ENCODE results near the gene IP6K2. TPM values are rescaled to one million over a fixed set of nuclear protein-coding genes. Genes with fewer than 3 reads are reported as not detected.
A peak's percentile ranks its signal among the peaks of the same experiment; 100 is the strongest.

IP6K2 gene
- total RNA-seq, 2 donors from 2014 or later = 104 to 127 TPM

DNA sequence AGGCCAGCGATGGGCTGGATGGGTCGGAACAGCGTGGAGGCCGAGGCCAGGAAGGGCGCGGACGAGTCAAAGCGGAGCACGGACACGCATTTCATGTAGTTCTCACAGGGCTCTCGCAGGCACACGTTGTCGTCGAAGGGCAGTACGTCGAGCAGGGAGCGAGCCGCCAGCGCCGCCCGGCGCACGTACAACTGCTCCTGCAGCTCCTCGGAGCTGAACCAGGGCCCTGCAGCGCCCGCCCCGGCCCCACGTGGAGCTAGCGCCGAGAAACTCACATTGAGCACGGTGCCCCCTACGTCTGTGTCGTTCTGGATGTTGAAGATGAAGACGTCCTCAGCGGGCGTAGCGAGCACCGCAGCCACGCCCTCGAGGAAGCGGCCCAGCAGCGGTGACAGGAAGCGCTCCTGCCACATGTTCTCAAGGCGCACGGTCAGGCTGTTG is 60.2 kb downstream of the IP6K2 start:
- Mint-ChIP-seq H3K9me3 (no peaks in the 10 kb centered on the region), H3K27me3 (ENCODE audit: insufficient read depth) (peaks cover 31% of the 10 kb centered on the region), H3K4me3 (peak overlapping the region; percentile 46), H3K4me1 (no peaks in the 10 kb centered on the region), H3K36me3 (ENCODE audit: low read depth) (peaks cover 46% of the 10 kb centered on the region), H3K27ac (no peak overlapping the region)
- no peak for DNase-seq
- Histone ChIP-seq H3K36me3 (ENCODE audit: control insufficient read depth, insufficient read depth, low read length) (peaks cover 41% of the 10 kb centered on the region), H3K9me3 (ENCODE audit: control insufficient read depth, low read length) (no peaks in the 10 kb centered on the region), H3K4me3 (ENCODE audit: low read length) (no peak overlapping the region), H3K4me1 (ENCODE audit: control insufficient read depth, insufficient read depth, low read length) (no peaks in the 10 kb centered on the region), H3K27me3 (ENCODE audit: control insufficient read depth, insufficient read depth, low read length, poor library complexity, severe bottlenecking) (no peaks in the 10 kb centered on the region), H3K9ac (ENCODE audit: extremely low read depth, low read length, poor library complexity, severe bottlenecking) (no peak overlapping the region), H3K27ac (ENCODE audit: low read depth, low read length) (no peak overlapping the region)
- TF ChIP-seq, protein P1, sequence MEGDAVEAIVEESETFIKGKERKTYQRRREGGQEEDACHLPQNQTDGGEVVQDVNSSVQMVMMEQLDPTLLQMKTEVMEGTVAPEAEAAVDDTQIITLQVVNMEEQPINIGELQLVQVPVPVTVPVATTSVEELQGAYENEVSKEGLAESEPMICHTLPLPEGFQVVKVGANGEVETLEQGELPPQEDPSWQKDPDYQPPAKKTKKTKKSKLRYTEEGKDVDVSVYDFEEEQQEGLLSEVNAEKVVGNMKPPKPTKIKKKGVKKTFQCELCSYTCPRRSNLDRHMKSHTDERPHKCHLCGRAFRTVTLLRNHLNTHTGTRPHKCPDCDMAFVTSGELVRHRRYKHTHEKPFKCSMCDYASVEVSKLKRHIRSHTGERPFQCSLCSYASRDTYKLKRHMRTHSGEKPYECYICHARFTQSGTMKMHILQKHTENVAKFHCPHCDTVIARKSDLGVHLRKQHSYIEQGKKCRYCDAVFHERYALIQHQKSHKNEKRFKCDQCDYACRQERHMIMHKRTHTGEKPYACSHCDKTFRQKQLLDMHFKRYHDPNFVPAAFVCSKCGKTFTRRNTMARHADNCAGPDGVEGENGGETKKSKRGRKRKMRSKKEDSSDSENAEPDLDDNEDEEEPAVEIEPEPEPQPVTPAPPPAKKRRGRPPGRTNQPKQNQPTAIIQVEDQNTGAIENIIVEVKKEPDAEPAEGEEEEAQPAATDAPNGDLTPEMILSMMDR (conservative IDR thresholded peaks at IDR 0.05) = no peak
- 95 to 98% methylated on average over 44 to 45 of the region's 45 CpGs for WGBS, 2 experiments (ENCODE audit: insufficient coverage in 1 of 2, insufficient read length in 1 of 2)

DNA sequence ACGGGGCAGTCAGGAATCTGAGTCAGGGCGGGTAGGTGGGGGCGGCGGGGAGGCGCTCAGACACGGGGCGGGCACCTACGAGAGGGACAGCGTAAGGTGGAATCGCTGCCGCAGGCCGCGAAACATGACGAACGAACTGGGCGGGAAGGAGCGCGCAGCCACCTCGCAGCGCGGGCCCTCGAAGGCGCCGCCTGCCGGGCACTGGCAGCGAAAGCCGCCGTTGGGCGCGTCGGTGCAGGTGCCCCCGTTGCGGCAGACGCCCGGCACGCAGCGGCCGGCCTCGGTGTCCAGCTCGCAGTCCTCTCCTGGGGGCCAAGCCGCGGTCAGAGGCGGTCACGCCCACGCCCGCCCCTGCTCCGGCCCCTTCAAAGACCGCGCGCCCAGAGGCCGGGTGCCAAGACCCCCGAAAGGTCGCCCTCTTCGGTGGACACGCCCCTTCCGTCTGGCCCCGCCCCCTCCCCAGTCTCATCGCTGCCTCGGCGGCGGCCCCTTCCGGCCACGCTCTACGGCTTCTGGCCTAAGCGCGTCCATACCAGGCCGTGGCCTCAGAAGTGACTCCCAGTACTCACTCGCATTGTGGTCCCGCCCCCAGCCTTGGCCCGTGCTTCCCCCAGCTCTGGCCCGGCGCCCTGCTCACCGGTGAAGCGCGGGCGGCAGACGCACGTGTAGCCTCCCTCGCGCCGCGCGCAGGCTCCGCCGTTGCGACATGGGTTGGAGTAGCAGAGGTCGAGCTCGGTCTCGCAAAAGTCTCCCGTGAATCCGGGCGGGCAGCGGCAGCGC is 60.8 kb downstream of the IP6K2 start:
- H3K27ac ChIP-seq (ENCODE audit: low read depth, low read length) = no peak overlapping the region
- H3K9me3 Mint-ChIP-seq = no peaks in the 10 kb centered on the region
- WGBS, 2 experiments (ENCODE audit: insufficient coverage in 1 of 2, insufficient read length in 1 of 2) = 27 to 51% methylated on average over 53 to 94 of the region's 94 CpGs
- H3K4me1 ChIP-seq (ENCODE audit: control insufficient read depth, insufficient read depth, low read length) = no peaks in the 10 kb centered on the region
- peaks cover 46% of the 10 kb centered on the region for H3K36me3 Mint-ChIP-seq (ENCODE audit: low read depth)
- TF ChIP-seq, protein P1 (conservative IDR thresholded peaks at IDR 0.05) = peak; percentile 89
- no peak overlapping the region for H3K9ac ChIP-seq (ENCODE audit: extremely low read depth, low read length, poor library complexity, severe bottlenecking)
- H3K9me3 ChIP-seq (ENCODE audit: control insufficient read depth, low read length) = no peaks in the 10 kb centered on the region
- DNase-seq = peak; percentile 97
- peak overlapping the region; percentile 46 for H3K4me3 Mint-ChIP-seq
- H3K4me1 Mint-ChIP-seq = no peaks in the 10 kb centered on the region
- peaks cover 41% of the 10 kb centered on the region for H3K36me3 ChIP-seq (ENCODE audit: control insufficient read depth, insufficient read depth, low read length)
- no peak overlapping the region for H3K4me3 ChIP-seq (ENCODE audit: low read length)
- peaks cover 31% of the 10 kb centered on the region for H3K27me3 Mint-ChIP-seq (ENCODE audit: insufficient read depth)
- no peak overlapping the region for H3K27ac Mint-ChIP-seq
- no peaks in the 10 kb centered on the region for H3K27me3 ChIP-seq (ENCODE audit: control insufficient read depth, insufficient read depth, low read length, poor library complexity, severe bottlenecking)

DNA sequence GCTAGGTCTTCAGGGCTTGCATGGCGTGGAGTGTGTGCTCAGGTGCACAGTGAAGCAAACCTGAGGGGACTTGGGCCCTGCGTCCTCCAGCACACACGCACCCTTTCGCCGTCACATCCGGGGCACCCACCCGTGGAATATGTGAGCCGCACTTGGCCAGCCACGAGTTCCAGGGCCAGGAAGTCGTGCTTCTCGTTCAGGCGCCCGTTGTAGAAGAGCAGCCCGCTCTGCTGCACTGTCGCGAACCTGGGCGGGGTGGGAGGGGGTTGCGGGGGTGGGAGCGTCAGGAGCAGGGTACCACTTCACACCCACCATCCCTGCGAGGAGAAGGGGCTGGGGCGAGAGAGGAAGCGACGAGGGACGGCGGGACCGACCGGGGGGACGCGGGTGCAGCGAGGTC is 61.4 kb downstream of the IP6K2 start:
- no peak overlapping the region for H3K27ac Mint-ChIP-seq
- Histone ChIP-seq H3K36me3 (ENCODE audit: control insufficient read depth, insufficient read depth, low read length) (peaks cover 35% of the 10 kb centered on the region), H3K9ac (ENCODE audit: extremely low read depth, low read length, poor library complexity, severe bottlenecking) (no peak overlapping the region), H3K9me3 (ENCODE audit: control insufficient read depth, low read length) (no peaks in the 10 kb centered on the region), H3K27ac (ENCODE audit: low read depth, low read length) (no peak overlapping the region), H3K4me1 (ENCODE audit: control insufficient read depth, insufficient read depth, low read length) (no peaks in the 10 kb centered on the region), H3K27me3 (ENCODE audit: control insufficient read depth, insufficient read depth, low read length, poor library complexity, severe bottlenecking) (no peaks in the 10 kb centered on the region), H3K4me3 (ENCODE audit: low read length) (no peak overlapping the region)
- no peaks in the 10 kb centered on the region for H3K4me1 Mint-ChIP-seq
- TF ChIP-seq, protein P1 (conservative IDR thresholded peaks at IDR 0.05) = no peak
- 51 to 83% methylated on average over 1 to 30 of the region's 30 CpGs for WGBS, 2 experiments (ENCODE audit: insufficient coverage in 1 of 2, insufficient read length in 1 of 2)
- peaks cover 27% of the 10 kb centered on the region for H3K27me3 Mint-ChIP-seq (ENCODE audit: insufficient read depth)
- no peak for DNase-seq
- peaks cover 52% of the 10 kb centered on the region for H3K36me3 Mint-ChIP-seq (ENCODE audit: low read depth)
- H3K4me3 Mint-ChIP-seq = peak overlapping the region; percentile 46
- no peaks in the 10 kb centered on the region for H3K9me3 Mint-ChIP-seq

Measured in endodermal cell (in vitro differentiated cells).